SK-N-SH (cell line): Measurements from ENCODE around the gene PRPF4.
A peak's percentile ranks its signal among the peaks of the same experiment; 100 is the strongest.

Source experiments
- CTCF ChIP-seq: fragments of 200-600 bp; sonication (generic); IDR thresholded peaks from 2 replicates; pipeline ENCODE4 v1.6.1; 2017; ENCODE audit warnings: antibody characterized with exemption, mild to moderate bottlenecking, moderate library complexity
- EP300 ChIP-seq, 2 experiments: IDR thresholded peaks; 2 replicates each; pipeline versions ENCODE4 v1.4.0 to v1.6.1; 2012; ENCODE audit warnings: borderline replicate concordance in 1 of 2, low read depth in 1 of 2, low read length in 1 of 2
- FOXM1 ChIP-seq: IDR thresholded peaks from 2 replicates; pipeline ENCODE4 v1.4.0; 2012; ENCODE audit warnings: low read depth, mild to moderate bottlenecking
- POLR2AphosphoS5 ChIP-seq: IDR thresholded peaks from 2 replicates; pipeline ENCODE4 v1.6.1; 2012; ENCODE audit warnings: low read depth, low read length
- REST ChIP-seq: IDR thresholded peaks from 2 replicates; pipeline ENCODE4 v1.6.1; 2012; ENCODE audit warnings: mild to moderate bottlenecking, low read depth, low read length, moderate library complexity
- TAF1 ChIP-seq: IDR thresholded peaks from 2 replicates; pipeline ENCODE4 v1.6.1; 2012; ENCODE audit warnings: low read depth, mild to moderate bottlenecking, low read length, moderate library complexity, borderline replicate concordance

GRCh38 chr9:113340011-113340699 is 64.7 kb downstream of the PRPF4 start, which contains the start of gene WDR31:
- TF ChIP-seq REST (peak; percentile 70), POLR2AphosphoS5 (peak; percentile 82), CTCF (no peak), TAF1 (peak; percentile 91), EP300 (IDR thresholded peaks at IDR 0.05; ENCODE audit: borderline replicate concordance in 1 of 2, low read depth in 1 of 2, low read length in 1 of 2) (peak; percentile 35 to 45; a peak in 2 of 4 replicates), FOXM1 (no peak)
